GOT3 (cell line): ENCODE data around the gene AGBL5.
"Not testable (repeated sequence)": the region's sequence is repeated elsewhere in the genome, so short reads cannot be mapped to it uniquely, and the experiment has no call there.

ENCODE experiments used
- DNase-seq: peaks from one replicate; lab custom pipeline; 2025; ENCODE audit warnings: mixed read lengths; lab: John Stamatoyannopoulos, UW

AGBL5 gene

GRCh38 chr2:27118525-27119329, 67.3 kb downstream of the AGBL5 start, which contains the start of gene CGREF1:
TSS of gene CGREF1 (minus strand) at chr2:27119128. CDS start at chr2:27104366, 14,762 bp downstream.
- DNase-seq, result no peak

- DNase-seq, result not testable (repeated sequence)
Observed at GRCh38 chr2:27119330-27119670, 67.8 kb downstream of the AGBL5 start.
